ENCODE measurements around the gene IFI16.
"Not testable (repeated sequence)": the region's sequence is repeated elsewhere in the genome, so short reads cannot be mapped to it uniquely, and the experiment has no call there.

The IFI16 gene

DNA sequence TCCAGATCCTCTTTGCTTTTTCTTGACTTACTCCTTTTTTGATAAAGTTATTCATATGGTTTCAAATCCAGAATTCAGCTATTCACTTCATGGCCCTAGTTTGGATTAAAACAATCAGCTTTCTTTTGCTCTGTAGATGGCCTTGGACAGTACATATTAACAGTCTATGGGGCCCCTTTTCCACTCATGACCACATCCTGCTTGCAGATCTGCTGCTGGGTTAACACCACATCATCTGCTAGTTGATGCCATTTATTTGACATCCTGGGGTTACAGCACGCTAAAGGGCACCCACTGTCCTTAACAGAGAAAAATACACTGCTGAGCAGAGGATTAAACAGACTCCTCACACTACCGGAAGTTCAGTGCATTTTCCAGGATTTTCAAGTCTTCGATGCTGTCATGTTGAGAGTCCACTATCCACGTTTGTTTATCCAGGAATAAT is 941 bp upstream of the IFI16 start:
- DNase-seq: peak; percentile 48

DNA sequence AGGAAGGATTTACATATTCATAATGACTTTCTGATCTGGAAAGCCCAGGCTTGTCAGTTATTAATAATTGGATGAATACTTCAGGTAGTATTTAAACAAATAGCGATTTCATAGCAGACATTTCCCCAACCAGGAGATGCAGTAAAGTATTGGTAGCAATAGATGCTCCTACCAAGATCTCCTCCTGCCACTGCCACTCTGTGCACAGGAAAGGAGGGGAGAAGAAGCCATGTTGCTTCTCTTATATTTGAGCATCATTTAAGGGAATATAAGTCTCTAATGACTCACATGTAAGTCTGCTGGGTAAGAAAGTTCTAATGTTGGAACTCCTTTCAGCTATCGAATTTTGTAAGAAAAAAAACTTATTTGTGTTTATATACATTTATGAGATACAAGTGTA is 420 bp upstream of the IFI16 start:
- no peak for DNase-seq

DNA sequence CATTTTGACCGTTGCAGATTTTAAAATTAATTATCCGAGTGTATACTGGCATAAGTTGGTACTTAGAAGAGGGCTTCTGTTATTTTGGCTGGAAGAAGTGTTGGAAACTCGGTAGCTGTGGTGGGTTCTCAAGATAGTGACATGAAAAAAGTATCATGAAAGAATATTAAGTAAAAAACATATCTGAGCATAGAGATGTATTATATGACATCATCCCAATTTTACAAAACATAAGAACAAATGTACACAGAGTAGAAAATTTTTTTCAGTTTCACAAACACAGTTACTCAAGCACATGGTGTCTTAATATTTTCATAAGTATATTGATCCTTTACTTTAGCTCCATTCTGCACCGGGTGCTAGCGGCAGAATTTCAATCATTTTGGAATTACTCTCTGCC is 684 bp downstream of the IFI16 start:
- no peak for DNase-seq

DNA sequence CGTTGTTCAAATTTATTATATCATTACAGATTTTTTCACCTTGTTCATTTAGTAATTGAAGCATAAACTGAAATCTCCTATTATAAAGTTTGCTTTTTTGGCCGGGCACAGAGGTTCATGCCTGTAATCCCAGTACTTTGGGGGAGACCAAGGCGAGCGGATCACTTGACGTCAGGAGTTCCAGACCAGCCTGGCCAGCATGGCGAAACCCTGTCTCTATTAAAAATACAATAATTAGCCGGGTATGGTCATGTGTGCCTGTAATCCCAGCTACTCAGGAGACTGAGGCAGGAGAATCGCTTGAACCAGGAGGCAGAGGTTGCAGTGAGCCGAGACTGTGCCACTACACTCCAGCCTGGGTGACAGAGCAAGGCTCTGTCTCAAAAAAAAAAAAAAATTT is 1.3 kb downstream of the IFI16 start:
- DNase-seq: not testable (repeated sequence)

DNA sequence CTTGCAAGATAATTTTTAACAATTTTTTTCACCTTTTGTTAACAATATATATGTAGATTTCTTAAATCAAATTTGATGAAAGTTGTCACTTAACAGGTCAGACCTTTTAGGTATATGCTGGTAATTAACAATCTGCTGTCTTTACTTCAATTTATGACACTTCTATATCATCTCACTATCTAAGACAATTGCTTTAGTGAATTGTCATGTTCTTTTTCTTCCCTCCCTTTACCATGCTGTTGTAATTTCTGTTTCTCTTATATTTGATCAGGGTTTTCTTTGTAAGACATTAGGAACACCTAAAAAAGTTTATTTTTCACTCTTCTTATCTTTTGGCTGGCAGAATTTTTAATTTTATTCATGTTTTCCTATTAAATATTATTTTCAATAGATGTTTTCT is 2.0 kb downstream of the IFI16 start:
- DNase-seq: no peak

DNA sequence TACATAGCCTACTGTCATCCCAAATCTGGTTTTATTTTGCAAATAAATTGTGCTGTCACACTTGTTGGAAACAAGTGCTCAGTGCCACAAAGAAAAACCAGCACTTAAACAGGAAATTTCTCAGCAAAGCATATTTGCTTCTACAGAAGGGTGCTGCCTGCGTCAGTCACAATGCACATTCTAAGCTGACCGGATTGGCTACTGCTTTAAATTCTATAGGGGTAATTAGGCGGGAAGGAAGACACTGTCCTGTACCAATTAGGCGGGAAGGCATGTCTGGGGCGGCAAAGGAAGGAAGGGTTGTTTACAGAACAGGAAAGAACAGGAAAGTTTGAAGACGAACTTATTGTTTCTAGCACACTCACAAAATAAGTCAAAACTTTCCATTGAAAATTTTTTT is 2.8 kb downstream of the IFI16 start:
- DNase-seq: no peak

DNA sequence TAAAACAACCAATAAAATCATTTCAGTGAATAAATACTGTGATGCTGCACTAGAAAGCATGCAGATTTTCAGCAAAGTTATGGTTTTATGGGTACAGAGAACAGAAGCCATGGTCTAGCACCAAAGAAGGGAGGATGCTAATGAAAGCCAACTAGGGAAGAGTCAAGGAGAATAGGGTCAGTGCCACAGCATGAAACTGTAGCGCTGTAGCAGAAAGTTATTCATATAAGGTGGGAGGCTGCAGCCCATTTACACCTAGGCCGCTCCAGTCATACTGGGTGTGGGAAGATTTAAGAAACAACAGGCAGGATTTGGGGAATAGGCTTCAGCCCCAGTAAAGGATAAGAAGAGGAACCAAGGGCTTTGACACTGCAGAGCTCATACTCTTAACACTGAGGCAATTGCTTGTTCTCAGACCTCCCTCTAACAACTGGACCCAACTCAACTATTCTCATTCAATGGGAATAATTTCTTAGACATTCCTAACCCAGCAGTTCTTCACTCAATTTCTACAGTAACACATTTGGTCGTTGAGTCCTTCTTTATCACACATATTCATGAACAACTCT is 4.4 kb downstream of the IFI16 start:
- no peak for DNase-seq

DNA sequence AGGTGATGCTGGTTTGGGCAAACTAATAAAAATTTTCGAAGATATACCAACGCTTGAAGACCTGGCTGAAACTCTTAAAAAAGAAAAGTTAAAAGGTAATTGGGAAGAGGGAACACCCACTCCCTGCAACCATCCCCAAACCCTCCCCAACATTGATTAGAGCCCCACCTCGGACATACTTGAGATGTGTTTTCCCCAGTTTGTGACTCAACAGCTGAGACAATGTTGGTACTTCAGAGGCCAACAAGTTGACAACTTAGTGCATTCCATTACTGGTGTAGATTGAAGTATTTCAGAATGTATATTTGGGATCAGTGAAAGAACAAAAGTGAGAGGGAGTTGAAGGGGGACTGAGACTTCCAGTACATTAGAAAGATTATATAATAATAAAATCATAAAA is 5.1 kb downstream of the IFI16 start:
- DNase-seq: no peak

DNA sequence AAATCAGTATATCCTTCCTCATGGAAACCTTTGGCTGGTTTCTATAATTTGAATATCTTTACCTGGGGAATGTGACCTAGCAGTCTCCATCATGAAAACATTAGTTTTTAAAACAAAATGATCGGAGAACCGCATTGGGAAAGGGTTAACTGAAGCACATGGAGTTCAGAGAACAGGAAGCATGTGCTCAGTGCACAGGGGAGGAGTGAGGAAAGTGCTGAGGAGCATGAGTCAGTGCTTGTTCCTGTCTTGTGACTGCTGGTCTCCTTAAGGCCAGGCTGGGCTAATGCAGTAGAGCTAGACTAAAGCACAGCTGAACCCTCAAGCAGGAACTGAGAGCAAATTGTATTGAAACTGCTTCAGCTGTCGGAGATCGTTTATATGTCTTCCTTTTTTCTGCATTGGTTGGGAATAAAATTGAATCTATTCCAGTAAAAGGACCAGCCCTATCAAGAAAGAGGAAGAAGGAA is 5.8 kb downstream of the IFI16 start:
- DNase-seq: peak; percentile 56

DNA sequence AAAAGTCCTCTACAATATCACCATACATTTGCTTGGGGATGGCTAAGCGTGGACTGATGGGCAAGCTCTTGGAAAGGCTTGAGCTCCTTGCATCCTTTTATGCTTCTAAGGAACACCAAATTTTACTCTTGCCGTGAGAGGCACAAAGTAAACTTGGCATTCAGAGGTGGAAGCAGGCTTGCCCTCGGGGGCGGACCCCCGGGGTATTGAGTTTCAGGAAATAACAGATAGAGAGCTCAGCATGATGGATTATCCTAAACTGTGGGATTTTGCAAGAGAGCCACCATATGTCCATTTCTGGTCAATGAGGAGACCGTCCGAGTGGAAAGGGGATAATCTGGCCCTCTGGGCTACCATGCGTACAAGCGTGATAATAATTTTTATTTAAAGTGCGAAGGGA is 14.0 kb downstream of the IFI16 start:
- DNase-seq: no peak

DNA sequence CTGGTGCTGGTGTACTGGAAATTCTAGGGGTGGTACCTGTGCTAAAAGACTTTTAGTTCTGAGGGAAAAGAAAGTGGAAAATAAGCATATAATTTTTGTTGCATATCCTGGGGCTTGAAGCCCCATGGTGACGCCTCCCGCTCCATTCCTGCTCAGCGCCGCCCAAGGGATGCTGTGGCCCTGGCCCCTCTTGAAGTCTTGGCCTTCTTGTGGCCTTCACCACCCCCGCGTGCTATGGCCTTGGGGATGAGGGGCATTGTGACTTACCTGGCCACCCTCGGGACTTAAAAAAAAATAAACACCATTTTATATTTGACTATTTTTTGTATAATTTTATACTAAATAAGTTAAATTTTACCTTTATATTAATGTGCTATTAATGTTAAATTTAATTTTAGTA is 15.3 kb downstream of the IFI16 start:
- DNase-seq: no peak

DNA sequence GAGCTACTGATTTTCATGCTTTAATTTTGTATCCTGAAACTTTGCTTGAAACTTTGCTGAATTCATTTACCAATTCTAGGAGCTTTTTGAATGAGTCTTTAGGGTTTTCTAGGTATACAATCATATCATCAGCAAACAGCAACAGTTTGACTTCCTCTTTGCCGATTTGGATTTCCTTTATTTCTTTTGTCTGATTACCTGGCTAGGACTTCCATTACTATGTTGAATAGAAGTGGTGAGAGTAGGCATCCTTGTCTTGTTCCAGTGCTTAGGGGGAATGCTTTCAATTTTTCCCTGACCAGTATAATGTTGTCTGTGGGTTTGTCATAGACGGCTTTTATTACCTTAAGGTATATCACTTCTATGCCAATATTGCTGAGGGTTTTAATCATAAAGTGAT is 17.1 kb downstream of the IFI16 start:
- not testable (repeated sequence) for DNase-seq

DNA sequence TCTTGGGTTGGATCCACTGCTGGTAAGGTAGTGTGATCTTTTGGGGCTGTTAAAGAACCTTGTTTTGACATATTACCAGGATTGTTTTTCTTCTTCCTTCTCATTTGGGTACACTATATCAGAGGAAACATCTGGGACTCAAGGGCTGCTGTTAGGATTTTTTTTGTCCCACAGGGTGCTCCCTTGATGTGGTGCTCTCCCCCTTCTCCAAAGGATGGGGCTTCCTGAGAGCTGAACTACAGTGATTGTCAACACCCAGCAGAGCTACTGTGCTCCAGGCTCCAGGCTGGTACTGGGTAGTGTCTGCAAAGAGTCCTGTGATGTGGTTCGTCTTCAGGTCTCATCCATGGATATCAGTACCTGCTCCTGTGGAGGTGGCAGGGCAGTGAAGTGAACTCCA is 20.6 kb downstream of the IFI16 start:
- DNase-seq: no peak

DNA sequence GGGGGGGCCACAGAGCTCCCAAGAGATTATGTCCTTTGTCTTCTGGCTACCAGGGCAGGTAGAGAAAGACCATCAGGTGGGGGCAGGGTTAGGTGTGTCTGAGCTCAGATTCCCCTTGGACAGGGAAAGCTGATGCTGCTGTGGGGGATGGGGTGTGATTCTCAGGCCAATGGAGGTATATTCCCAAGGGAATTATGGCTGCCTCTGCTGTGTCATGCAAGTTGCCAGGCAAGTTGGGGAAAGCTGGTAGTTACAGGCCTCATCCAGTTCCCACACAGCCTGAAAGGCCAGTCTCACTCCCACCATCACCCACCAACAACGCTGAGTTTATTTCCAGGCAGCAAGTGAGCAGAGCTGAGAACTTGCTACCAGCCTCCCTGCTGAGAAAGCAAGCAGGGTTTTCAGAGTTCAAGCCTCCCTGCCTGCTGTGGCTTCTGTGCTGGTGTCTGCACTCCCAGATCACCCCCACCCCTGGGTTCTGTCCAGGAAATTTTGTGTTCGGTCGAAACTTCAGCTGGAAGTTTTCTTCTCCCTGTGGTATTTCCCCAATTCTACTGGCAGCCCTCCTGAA is 21.3 kb downstream of the IFI16 start:
- no peak for DNase-seq

DNA sequence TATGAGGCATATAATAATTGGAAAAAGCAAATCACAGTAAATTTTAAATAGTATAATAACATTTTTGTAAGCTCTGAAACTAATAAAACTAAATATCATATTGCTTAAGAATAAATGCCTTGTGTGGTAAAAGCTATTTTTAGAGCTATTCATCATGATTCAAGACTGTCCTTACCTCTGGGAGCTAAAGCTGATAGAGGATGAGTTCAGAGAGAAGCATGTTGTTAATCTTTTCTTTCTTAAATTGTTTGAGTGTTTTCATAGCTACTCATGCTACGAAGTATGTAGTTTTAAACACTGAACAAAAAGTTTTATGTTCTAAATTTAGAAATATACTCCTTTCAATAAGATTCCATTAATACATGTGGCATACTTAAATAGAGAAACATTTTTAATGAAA is 30.5 kb downstream of the IFI16 start:
- DNase-seq: no peak

DNA sequence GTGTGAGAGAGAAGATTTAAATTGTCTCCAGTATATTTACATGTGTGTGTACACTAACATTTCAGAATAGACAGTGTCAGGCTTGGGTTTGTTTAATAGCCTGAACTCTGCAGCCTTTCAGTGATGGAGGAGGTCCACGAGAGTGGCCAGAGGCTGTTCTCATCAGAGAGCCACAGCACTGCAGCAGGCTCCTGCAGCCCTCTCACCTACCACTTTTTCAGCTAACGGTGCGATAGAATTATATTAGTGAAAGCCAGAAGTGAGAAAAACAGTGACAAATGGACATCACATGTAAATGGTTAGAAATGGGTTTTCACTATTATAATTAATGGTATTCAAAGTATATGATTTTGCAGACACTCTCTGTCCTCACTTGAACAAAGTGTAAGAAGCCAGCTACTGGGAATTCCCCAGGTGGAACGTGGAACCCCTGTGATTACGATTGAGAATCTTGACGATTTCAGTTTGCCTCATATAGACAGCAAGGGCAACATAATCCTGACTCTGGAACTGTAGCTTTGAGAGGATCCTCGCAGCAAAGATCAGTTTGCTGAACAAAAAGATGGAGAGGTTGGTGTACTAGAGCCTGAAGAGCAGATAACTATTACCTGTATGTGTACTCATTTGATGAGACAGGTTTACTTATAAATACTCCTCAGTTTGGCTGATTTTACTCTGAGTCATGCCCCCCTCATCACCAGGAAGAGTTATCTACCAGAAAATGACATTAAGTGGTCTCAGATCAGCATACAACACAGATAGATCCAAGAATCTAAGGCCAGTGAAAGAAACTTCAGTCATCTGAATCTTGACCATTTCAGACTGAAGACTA is 31.4 kb downstream of the IFI16 start:
- no peak for DNase-seq

DNA sequence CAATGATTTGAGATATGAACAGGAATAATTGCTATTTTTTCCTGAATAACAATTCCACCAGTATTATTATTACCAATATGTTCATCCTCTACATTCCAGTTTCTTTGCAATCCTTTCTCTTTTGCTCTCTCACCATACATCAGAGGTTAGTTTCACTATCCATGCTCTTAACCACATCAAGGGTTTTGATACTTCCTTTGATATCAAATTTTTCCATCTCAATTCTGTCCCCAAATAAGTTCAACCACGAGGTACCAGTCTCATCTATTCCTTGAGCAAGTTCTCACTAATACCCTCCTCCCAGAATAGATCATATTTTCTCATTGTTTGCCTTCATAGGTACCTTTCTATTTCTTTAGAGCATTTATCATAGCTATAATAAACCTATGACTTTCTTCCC is 36.8 kb downstream of the IFI16 start:
- DNase-seq: not testable (repeated sequence)

DNA sequence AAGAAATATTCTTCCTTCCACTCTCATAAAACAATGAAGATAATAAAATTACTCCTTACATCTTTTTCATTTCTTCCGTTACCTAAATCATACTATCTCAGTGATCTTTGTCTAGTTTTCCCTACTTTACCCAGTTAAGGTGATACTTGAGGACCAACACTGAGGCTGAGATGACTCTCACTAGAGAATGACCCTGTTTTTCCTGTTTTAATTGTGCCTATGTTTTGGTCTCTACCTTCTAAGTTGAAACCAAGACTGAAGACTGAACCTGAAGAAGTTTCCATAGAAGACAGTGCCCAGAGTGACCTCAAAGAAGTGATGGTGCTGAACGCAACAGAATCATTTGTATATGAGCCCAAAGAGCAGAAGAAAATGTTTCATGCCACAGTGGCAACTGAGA is 41.7 kb downstream of the IFI16 start:
- DNase-seq: no peak

DNA sequence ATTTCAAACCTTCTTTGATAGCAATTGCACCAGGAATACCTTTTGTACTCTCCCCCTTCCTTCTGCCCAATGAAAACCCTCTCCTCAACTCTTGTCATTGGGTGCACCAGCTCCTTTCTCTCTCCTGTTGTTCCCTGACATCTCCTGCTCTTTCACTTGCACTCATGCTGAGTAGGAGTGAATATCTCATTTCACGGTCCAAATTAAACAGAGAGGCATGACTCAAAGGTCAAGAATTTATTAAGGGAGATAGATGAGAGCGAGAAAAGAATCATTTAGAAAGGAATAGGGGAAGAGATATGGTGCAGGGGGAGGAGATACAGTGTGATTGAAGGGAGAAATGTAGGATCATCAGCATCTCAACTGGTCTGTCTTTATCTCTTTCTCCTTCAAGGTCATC is 44.7 kb downstream of the IFI16 start:
- no peak for DNase-seq

DNA sequence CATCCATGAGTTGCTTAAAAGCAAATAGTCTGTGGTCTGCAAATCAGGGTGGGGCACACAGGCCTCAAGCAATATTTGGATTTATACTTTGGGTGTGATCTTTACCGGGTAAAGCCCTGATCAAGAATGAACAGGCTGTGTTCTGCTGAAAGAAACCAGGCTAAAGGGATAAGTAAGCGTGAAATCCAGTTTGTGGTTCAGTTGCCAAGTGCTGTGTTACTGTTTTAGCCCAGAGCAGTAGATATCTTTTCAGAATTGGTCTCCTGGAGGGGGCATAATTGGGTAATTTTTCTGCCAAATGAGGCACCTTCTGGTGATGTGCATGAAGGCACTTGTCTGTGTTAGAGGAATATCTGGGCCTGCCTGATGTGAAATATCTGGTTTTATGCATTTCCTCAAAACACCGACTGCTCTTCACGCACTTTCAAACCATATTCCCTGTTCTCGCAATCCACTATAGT is 45.5 kb downstream of the IFI16 start:
- DNase-seq: no peak

DNA sequence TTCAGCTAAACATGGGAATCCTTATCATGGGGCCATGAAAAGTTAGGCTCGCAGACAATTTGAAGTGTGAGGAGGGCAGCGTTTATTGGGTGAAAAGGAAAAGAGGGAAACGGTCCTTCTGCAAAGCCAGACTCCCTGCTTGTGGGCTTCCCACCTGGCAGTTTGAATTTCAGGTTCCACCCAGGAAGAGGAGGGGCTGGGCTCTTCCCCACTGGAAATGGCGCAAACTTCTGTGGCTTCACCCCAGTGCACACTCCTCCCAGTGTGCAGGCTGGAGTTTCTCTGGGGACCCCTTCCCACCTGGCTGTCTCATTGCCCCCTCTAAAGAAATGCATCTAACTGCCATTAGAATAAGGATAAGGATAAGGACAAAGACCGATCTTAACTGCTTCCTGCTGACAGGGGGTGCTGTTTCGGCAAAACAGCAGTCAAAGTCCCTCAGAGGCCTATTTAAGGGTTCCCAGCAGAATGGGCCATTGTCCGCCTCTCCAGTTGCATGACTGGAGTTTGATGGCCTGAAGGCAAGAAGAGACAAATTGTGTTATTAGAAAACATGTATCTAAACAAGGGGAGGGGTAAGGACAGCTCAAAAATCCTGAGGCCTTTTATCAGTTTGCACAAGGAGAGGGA is 46.5 kb downstream of the IFI16 start:
- DNase-seq: no peak

DNA sequence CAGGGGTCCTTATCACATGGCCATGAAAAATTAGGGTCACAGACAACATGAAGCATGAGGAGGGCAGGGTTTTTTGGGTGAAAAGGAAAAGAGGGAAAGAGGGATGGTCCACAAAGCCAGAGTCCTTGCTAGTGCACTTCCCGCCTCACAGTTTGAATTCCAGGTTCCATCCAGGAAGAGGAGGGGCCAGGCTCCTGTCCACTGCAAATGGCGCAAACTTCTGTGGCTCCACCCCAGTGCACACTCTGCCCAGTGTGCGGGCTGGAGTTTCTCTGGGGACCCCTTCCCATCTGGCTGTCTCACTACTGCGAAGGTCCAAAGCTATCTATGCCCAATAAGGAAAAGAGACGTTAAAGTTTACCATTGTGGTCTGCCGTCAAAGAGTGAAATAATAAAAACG is 49.0 kb downstream of the IFI16 start:
- DNase-seq: no peak

DNA sequence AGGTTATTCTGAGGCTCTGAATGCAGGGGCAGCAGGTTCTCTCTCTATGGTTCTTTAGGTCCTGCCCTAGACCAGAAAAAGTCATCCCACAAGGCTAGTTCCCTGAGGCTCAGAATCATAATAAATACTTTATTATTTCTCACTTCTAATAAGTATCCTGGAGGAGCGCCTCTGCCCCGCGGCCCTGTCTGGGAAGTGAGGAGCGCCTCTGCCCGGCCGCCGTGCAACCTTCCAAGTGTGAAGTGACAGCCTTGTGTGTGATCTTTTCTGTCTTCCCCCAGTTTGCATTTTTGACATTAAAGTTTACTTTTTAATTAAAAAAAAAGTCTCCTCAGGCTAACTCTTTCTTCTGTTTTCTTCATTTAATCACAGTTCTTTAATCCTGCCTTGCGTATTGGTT is 55.4 kb downstream of the IFI16 start:
- no peak for DNase-seq

DNA sequence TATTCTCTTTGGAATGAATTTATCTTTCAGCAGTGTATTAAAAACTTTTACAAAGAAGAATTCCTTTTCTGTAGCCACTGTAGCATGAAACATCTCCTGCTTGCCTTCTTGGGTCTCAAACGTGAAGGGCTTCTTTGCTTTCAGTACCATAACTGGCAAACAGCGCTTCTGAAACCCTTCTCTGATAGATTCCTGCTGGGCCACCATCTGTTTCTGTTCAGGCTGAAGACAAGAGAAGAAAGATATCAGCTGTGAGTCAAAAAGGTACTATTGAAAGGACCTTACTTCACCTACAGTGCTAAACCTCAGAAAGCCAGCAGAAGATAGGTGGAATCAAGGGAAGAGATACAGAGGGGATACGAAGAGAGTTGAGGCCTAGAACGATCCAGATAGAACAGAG is 56.4 kb downstream of the IFI16 start:
- no peak for DNase-seq

Data from activated T-cell treated with anti-CD3 and anti-CD28 coated beads for 4 hours (primary cell).